Kidney epithelial cell (primary cell): ENCODE measurements around the gene HOMEZ. TPM values are rescaled to one million over a fixed set of nuclear protein-coding genes. Genes with fewer than 3 reads are reported as not detected.
"Not testable (repeated sequence)": the region's sequence is repeated elsewhere in the genome, so short reads cannot be mapped to it uniquely, and the experiment has no call there.

Source experiments
- DNase-seq: peaks from one replicate; pipeline ENCODE4 v3.0.0-alpha.2; 2010; ENCODE audit warnings: low read depth
- H3K27me3 ChIP-seq: 2 replicates; pipeline ENCODE4 v1.6.0; 2011; ENCODE audit warnings: low read length; ENCODE audit not compliant: control insufficient read depth, insufficient read depth
- H3K36me3 ChIP-seq: 2 replicates; pipeline ENCODE4 v1.5.1; 2011; ENCODE audit warnings: low read length; ENCODE audit not compliant: control insufficient read depth, insufficient read depth
- H3K4me3 ChIP-seq: 2 replicates; pipeline ENCODE4 v1.5.1; 2011; ENCODE audit warnings: low read depth, mild to moderate bottlenecking, control low read depth, low read length
- total RNA-seq: library from RNA; depleted of rRNA; stranded (reverse); fragments of >200 nt; gene quantifications from 2 replicates; pipeline ENCODE4 v1.2.3, GENCODE V29; 2015
- TF ChIP-seq, protein P1 (sequence below): IDR thresholded peaks from 2 replicates; pipeline ENCODE4 v1.5.1; 2011; ENCODE audit warnings: mild to moderate bottlenecking, moderate library complexity, low read length, control low read depth, inconsistent platforms; ENCODE audit not compliant: insufficient read depth, poor library complexity, severe bottlenecking

HOMEZ gene
- total RNA-seq, 1 donor from 2014 or later, result 24.3 TPM

DNA sequence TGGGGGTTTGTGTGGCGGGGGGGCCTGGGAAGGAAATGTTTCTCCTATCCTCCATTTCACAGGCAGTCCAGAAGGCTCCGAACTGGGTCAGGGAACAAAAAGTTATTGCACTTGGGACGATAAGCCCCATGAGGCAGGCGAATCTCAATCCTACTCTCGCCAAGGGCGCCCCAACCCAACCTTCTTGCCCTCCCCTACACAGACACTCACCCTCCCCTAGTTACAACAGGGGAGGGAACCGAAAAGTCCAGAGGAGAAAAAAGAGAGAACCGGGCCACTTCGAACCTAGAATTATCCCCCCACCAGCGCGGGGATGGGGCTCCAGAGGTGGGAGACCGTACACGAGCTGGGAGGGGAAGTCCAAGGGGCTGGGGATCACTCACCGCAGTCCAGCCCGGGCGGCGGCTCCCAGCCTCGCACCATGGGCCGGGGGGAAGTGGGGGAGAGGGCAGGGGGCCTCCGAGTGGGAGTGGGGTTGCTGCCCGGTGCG lies 357 bp downstream of the HOMEZ start:
- Histone ChIP-seq H3K36me3 (no peaks in the 10 kb centered on the region), H3K27me3 (no peaks in the 10 kb centered on the region), H3K4me3 (peak overlapping the region; percentile 63)
- no peak for DNase-seq
- TF ChIP-seq, protein P1, sequence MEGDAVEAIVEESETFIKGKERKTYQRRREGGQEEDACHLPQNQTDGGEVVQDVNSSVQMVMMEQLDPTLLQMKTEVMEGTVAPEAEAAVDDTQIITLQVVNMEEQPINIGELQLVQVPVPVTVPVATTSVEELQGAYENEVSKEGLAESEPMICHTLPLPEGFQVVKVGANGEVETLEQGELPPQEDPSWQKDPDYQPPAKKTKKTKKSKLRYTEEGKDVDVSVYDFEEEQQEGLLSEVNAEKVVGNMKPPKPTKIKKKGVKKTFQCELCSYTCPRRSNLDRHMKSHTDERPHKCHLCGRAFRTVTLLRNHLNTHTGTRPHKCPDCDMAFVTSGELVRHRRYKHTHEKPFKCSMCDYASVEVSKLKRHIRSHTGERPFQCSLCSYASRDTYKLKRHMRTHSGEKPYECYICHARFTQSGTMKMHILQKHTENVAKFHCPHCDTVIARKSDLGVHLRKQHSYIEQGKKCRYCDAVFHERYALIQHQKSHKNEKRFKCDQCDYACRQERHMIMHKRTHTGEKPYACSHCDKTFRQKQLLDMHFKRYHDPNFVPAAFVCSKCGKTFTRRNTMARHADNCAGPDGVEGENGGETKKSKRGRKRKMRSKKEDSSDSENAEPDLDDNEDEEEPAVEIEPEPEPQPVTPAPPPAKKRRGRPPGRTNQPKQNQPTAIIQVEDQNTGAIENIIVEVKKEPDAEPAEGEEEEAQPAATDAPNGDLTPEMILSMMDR, result no peak

GRCh38 chr14:23284654-23285529 lies 1.0 kb downstream of the HOMEZ start:
- H3K36me3 ChIP-seq, result no peaks in the 10 kb centered on the region
- TF ChIP-seq, protein P1, result no peak
- H3K4me3 ChIP-seq, result peak overlapping the region; percentile 63
- no peaks in the 10 kb centered on the region for H3K27me3 ChIP-seq
- DNase-seq, result no peak

- no peak for DNase-seq
- H3K27me3 ChIP-seq, result no peaks in the 10 kb centered on the region
- TF ChIP-seq, protein P1, result no peak
- H3K36me3 ChIP-seq, result no peaks in the 10 kb centered on the region
- H3K4me3 ChIP-seq, result no peak overlapping the region
These were observed 4.7 kb downstream of the HOMEZ start for GRCh38 chr14:23281247-23281646.

DNA sequence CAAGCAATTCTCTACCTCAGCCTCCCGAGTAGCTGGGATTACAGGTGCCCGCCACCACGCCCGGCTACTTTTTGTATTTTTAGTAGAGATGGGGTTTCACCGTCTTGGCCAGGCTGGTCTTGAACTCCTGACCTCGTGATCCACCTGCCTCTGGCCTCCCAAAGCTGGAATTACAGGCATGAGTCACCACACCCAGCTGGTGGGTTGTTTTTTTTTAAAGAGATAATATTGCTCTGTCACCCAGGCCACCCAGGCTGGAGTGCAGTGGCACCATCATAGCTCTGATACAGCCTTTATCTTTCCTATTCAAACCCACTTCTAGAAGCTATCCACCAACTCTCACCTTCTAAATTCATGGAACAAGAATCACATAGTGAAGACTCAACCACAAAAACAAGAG lies 8.0 kb downstream of the HOMEZ start:
- not testable (repeated sequence) for DNase-seq, H3K4me3 ChIP-seq, H3K27me3 ChIP-seq, H3K36me3 ChIP-seq

- H3K36me3 ChIP-seq, result no peaks in the 10 kb centered on the region
- TF ChIP-seq, protein P1, result no peak
- no peak for DNase-seq
- no peaks in the 10 kb centered on the region for H3K27me3 ChIP-seq
- no peak overlapping the region for H3K4me3 ChIP-seq
These were observed 8.7 kb downstream of the HOMEZ start for GRCh38 chr14:23277189-23277588.

GRCh38 chr14:23275412-23275811 lies 10.5 kb downstream of the HOMEZ start:
- H3K27me3 ChIP-seq, result no peaks in the 10 kb centered on the region
- TF ChIP-seq, protein P1, result no peak
- no peak for DNase-seq
- no peaks in the 10 kb centered on the region for H3K36me3 ChIP-seq
- no peak overlapping the region for H3K4me3 ChIP-seq
